K562 (cell line): Measurements from ENCODE around the gene CHRM3.

Source experiments
- CBFA2T3 ChIP-seq: fragments of 450-650 bp; IDR thresholded peaks from 2 replicates; pipeline ENCODE4 v1.6.1; 2017
- EZH2 ChIP-seq: IDR thresholded peaks from 2 replicates; pipeline ENCODE4 v1.6.1; 2012; ENCODE audit warnings: low read depth, mild to moderate bottlenecking, inconsistent platforms, low read length, borderline replicate concordance
- FOXK1 ChIP-seq: sonication (generic); formaldehyde crosslinking; IDR thresholded peaks from 2 replicates; pipeline ENCODE4 v1.8.0; 2022; ENCODE audit warnings: missing genetic modification reagents, mild to moderate bottlenecking, borderline replicate concordance
- HDAC2 ChIP-seq: fragments of 450-650 bp; IDR thresholded peaks from 2 replicates; pipeline ENCODE4 v1.6.1; 2016; ENCODE audit warnings: mild to moderate bottlenecking
- NELFE ChIP-seq: IDR thresholded peaks from 2 replicates; pipeline ENCODE4 v1.6.1; 2011; ENCODE audit warnings: mild to moderate bottlenecking; ENCODE audit not compliant: insufficient read depth, insufficient read length
- POLR2A ChIP-seq: fragments of 450-650 bp; conservative IDR thresholded peaks from 2 replicates; pipeline ENCODE4 v1.6.1; 2016
- SP1 ChIP-seq: sonication (generic); formaldehyde crosslinking; IDR thresholded peaks from 2 replicates; pipeline ENCODE4 v1.8.1; 2022; ENCODE audit warnings: mild to moderate bottlenecking, missing genetic modification reagents
- TCFL5 ChIP-seq: fragments of 250-450 bp; sonication (Bioruptor Pico); conservative IDR thresholded peaks from 2 replicates; pipeline ENCODE4 v1.6.1; 2021; ENCODE audit warnings: mild to moderate bottlenecking, moderate library complexity, matching md5 sums
- ZBTB40 ChIP-seq, 2 experiments: fragments of 450-650 bp in 1 of 2; sonication (generic) in 1 of 2; formaldehyde crosslinking in 1 of 2; IDR thresholded peaks; 2 replicates each; pipeline versions ENCODE4 v1.7.1 to v1.9.0; 2016 to 2022; ENCODE audit warnings: inconsistent platforms in 1 of 2, mild to moderate bottlenecking in 1 of 2, missing genetic modification reagents in 1 of 2
- ZFP36 ChIP-seq: fragments of 150-350 bp; IDR thresholded peaks from 2 replicates; pipeline ENCODE4 v1.6.1; 2018; ENCODE audit warnings: low read length, low read depth; ENCODE audit not compliant: partially characterized antibody
- ZFX ChIP-seq: sonication (generic); formaldehyde crosslinking; IDR thresholded peaks from 2 replicates; pipeline ENCODE4 v1.8.0; 2022; ENCODE audit warnings: mild to moderate bottlenecking, missing genetic modification reagents, moderate library complexity
- ZNF274 ChIP-seq: IDR thresholded peaks from 2 replicates; pipeline ENCODE4 v1.6.1; 2011; ENCODE audit warnings: low read depth, mild to moderate bottlenecking, low read length, moderate library complexity, borderline replicate concordance
- ZNF280A ChIP-seq: fragments of 450-650 bp; IDR thresholded peaks from 2 replicates; pipeline ENCODE4 v1.6.1; 2018; ENCODE audit warnings: mild to moderate bottlenecking, low read depth; ENCODE audit not compliant: partially characterized antibody
- TF ChIP-seq, protein P1 (sequence below), 3 experiments: IDR thresholded peaks in 2 of 3; conservative IDR thresholded peaks in 1 of 3; 2 replicates each; pipeline ENCODE4 v1.5.1; 2011 to 2012; ENCODE audit warnings: low read length in 3 of 3, mild to moderate bottlenecking in 3 of 3, control low read depth in 2 of 3, improper control_type of control experiment in 1 of 3, inconsistent platforms in 1 of 3, low read depth in 1 of 3, mixed read lengths in 1 of 3, moderate library complexity in 1 of 3; ENCODE audit not compliant: insufficient read depth in 2 of 3

GRCh38 chr1:239427712-239428111 lies 41.3 kb downstream of the CHRM3 start:
- no peak for TF ChIP-seq ZFP36
- no peak for TF ChIP-seq NELFE
- TF ChIP-seq ZFX (CRISPR knock-in tag), result no peak
- TF ChIP-seq ZNF274, result no peak
- TF ChIP-seq FOXK1 (CRISPR knock-in tag), result no peak
- TF ChIP-seq, protein P1, sequence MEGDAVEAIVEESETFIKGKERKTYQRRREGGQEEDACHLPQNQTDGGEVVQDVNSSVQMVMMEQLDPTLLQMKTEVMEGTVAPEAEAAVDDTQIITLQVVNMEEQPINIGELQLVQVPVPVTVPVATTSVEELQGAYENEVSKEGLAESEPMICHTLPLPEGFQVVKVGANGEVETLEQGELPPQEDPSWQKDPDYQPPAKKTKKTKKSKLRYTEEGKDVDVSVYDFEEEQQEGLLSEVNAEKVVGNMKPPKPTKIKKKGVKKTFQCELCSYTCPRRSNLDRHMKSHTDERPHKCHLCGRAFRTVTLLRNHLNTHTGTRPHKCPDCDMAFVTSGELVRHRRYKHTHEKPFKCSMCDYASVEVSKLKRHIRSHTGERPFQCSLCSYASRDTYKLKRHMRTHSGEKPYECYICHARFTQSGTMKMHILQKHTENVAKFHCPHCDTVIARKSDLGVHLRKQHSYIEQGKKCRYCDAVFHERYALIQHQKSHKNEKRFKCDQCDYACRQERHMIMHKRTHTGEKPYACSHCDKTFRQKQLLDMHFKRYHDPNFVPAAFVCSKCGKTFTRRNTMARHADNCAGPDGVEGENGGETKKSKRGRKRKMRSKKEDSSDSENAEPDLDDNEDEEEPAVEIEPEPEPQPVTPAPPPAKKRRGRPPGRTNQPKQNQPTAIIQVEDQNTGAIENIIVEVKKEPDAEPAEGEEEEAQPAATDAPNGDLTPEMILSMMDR (IDR thresholded peaks at IDR 0.05 in 2 of 3, conservative IDR thresholded peaks at IDR 0.05 in 1 of 3; ENCODE audit: insufficient read depth in 2 of 3, low read depth in 1 of 3, low read length in 3 of 3), result no peak
- no peak for TF ChIP-seq SP1 (CRISPR knock-in tag)
- TF ChIP-seq ZNF280A, result no peak
- no peak for TF ChIP-seq ZBTB40 (IDR thresholded peaks at IDR 0.05)
- TF ChIP-seq ZBTB40 (CRISPR knock-in tag; IDR thresholded peaks at IDR 0.05), result no peak
- TF ChIP-seq HDAC2, result no peak
- no peak for TF ChIP-seq CBFA2T3
- TF ChIP-seq TCFL5, result no peak
- TF ChIP-seq EZH2, result no peak
- TF ChIP-seq POLR2A, result no peak
